ENCODE data around the gene ANKRD17.

The ANKRD17 gene

DNA sequence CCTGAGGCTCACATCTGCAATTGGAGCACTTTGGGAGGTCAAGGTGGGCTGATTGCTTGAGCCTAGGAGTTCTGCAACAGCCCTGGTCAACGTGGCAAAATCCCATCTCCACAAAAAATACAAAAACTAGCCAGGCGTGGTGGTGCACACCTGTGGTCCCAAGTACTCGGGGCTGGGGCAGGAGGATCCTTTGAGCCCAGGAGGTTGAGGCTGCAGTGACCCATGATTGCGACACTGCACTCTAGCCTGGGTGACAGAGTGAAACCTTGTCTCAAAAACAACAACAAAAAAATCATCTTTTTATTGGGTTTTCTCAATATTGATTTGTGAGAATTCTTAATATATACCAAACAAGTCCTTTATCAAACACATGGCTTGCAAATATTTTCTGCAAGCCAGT lies 64.9 kb downstream of the ANKRD17 start:
- no peak for DNase-seq

GRCh38 chr4:73193155-73193554 lies 65.4 kb downstream of the ANKRD17 start:
- DNase-seq, result no peak

GRCh38 chr4:73189274-73189810 lies 69.3 kb downstream of the ANKRD17 start:
- DNase-seq, result no peak

DNA sequence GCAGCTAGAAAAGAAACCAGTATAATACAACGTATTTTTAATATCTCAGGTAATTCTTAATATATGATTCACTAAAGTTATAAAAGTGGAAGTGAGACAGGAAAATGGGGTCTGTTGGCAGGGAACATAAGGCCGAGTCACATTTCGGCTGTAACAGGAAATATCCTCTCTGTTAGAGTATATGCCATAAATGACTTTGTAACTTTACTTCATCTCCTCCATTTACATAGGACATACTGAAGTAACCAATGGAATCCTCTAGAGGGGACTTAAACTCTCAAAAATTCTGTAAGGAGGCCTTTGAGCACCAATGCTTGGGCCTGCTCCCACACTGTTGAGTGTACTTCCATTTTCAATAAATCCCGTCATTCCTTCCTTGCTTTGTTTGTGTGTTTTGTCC lies 71.3 kb downstream of the ANKRD17 start:
- no peak for DNase-seq

- DNase-seq, result no peak
Measured at GRCh38 chr4:73185903-73186302, 72.7 kb downstream of the ANKRD17 start.

GRCh38 chr4:73181231-73181630 lies 77.4 kb downstream of the ANKRD17 start:
- DNase-seq, result no peak

DNA sequence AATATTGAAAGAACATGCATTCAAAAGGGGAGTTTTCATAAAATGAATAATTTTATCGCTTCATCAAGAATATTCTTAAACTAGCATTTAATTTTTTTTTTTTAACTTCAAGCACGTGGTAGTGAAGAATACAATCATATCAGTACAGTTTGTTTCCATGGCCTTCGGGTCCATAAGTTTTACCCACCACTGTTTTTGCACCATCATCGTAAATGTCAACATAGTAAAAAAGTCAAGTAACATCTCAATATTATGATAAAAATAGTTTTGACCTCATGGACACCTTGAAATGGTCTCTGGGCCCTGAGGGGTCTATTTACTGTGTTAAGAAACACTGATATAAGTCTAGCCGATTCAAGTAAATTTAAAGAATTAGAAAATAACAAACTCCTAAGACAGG lies 80.2 kb downstream of the ANKRD17 start:
- no peak for DNase-seq

DNA sequence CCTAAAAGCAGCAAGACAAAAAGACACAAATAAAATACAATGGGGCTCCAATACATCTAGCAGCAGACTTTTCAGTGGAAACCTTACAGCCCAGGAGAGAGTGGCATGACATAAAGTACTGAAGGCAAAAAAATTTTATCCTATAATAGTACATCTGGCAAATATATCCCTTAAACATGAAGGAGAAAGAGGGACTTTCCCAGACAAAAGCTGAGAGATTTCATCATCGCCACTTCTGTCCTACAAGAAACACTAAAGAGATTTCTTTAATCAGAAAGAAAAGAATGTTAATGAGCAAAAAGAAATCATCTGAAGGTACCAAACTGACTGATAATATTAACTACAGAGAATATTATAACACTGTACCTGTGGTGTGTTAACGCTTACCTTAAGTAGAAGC lies 86.4 kb downstream of the ANKRD17 start:
- DNase-seq, result no peak

DNA sequence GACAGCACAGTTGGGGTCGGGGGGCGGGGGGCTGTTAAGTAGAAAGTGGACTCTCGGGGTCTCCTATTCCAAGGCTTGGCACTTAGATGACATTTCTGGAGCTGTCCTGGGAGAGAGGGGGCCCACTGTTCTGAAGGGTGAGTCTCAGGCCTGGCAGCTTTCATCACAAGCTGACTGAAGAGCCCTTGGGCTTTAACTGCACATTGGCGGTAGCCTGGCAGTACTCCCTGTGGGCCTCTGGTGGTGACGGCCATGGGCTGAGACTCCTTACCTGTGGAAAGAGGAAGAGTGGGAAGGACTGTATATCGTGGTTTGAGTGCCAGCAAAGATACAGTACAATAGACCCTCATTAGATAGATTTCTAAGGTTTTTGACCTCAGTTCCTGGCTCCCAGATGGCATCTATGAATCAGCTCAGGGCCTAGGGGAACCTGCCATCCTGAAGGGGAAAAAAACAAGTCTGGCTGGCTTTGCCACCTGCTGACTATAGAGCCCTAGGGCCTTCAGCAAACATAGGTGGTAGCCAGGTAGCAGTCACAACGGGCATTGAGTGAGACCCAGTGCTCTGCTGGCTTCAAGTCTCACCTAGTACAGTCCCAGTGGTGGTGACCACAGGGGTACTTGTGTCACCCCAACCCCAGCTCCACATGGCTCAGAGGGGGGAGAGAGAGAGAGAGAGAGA lies 87.9 kb downstream of the ANKRD17 start:
- DNase-seq, result no peak

DNA sequence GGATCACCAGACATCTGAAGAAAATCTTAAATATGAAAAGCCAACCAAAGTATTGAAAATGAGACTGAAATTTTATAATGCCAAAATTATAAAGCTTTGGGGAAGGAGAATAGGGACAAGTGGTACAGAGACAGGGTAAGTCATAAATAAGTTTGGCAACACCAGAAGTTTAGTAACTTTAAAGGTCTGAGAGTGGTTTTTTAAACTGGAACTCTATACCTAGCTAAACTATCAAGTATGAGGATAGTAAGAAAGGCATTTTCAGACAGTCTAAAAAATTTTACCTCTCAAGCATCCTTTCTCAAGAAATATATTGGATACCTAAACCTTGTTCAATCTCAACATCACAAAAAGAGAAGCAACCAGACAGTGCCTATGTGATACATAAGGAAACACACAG lies 92.4 kb downstream of the ANKRD17 start:
- DNase-seq, result no peak

DNA sequence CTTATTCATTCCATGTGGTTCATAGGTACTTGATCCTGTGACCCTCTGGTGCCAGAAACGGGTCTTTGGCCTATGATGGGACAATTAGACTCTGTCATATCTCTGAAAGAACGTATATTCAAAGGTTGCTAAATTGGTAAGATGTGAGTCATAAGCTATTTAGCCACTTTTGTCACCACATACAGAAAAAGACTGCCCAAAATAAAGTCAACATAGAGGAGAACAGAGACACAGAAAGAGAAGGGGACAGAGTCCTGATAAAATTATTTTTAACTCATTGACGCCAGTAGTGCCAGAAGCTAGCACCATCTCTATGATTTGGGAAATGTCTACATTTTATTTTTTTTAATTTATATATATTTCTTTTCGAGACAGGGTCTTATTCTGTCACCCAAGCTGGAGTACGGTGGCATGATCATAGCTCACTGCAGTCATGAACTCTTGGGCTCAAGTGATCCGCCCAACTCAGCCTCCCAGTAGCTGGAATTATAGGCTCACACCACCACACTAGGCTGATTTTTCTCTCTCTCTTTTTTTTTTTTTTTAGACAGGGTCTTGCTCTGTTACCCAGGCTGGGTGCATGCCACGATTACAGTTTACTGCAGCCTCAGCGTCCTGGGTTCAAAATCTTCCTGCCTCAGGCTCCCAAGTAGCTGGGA lies 96.9 kb downstream of the ANKRD17 start:
- no peak for DNase-seq

DNA sequence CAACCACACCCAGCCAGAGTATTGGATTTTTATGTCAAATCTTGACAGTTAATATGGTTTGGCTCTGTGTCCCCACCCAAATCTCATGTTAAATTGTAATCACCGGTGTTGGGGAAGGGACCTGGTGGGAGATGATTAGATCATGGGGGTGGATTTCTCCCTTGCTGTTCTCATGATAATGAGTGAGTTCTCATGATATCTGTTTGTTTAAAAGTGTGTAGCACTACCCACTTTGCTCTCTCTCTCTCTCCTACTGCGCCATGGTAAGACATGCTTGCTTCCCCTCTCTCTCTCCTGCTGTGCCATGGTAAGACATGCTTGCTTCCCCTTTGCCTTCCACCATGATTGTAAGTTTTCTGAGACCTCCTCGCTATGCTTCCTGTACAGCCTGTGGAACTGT lies 102.2 kb downstream of the ANKRD17 start:
- DNase-seq, result no peak

- DNase-seq, result no peak
Measured at GRCh38 chr4:73152893-73153292, 105.7 kb downstream of the ANKRD17 start.

GRCh38 chr4:73142995-73143547 lies 115.5 kb downstream of the ANKRD17 start:
- DNase-seq, result no peak

DNA sequence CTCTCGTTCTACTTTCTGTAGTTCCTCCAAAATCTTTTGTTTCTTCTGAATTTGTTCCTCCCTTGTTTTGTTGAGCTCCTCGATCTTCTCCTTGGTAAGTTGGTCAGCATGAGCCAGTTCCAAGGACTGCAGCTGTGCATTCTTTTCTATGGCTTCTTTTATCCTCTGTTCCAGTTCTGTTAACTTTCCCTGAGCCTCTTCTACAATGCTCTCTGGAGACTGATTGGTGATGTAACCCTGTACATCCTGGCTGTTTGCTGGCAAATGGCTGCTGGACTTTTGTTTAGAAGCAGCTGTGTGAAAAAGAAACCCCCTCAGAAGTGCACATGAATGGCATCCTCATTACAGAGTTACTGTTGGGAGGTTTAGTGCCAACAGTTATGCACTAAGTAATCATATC lies 118.6 kb downstream of the ANKRD17 start:
- no peak for DNase-seq

DNA sequence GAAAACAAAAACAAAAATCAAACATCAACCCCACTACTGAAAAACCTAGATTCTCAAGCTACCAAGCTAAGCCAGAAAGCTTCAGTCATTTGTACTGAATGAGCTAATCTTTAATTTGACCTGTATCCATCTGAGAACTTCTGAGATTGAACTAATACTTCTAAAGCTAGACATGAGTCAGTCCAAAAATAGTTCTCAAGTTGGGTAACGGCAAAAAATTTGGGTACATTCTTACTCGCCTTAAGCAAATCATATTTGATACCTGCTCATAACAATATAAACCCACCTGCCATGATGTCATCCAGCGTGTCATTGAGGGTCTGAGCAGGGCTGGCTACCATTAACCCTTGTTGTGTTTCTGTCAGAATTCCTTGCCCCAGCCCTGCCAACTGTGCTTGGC lies 119.4 kb downstream of the ANKRD17 start:
- DNase-seq, result no peak

DNA sequence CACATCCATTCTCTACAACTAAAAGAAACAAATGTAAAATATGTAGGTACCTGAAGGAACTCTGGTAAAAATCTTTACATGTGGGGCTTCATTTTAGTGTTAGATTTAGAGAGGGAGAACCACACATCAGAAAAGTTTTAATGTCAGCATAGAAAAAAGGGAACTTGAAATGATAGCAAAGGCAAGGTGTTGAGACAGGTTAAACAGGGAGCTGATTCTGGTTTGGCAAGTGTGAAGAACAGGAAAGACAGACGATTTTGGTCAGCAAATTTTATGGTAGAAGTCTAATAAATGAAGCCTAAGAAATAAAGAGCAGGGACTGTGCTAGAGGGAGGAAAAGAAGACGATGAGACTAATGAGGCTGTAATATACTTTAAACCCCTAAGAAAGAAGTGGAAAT lies 121.5 kb downstream of the ANKRD17 start:
- no peak for DNase-seq

DNA sequence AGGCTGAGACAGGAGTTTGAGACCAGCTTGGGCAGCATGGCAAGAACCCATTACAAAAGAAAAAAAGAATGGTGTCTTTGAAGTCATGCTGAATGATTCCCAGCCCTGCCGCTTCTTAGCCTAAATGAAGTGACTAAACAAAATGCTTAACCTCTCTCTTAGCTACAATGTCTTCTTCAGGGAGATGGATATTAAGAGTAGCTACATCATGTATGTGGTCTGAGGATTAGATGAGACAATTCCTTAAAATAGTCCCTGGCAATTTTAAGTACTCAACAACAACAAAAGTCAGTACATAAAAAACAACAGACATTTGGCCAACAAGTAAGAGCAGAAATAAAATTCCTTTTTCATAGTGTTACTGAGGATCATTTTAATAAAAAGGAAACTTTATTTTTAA lies 124.8 kb downstream of the ANKRD17 start:
- DNase-seq, result no peak

DNA sequence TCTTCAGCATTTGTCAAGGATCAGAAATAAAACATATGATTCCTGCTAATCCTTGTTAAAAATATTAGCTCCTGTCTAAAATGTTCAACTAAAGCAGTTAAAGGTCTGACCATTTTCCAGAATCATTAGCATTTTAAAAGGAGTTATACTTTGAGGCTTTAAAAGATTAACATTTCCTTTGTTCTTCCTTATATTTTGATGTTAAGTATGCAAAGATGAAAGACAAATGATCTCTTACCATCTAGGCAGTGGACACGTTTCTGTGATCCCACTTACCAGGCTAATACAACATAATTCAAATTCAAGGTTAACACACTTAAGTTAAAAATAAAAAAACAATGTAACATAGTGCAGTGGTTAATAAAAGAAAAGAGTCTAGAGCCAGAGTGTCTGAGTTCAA lies 127.3 kb downstream of the ANKRD17 start:
- no peak for DNase-seq

DNA sequence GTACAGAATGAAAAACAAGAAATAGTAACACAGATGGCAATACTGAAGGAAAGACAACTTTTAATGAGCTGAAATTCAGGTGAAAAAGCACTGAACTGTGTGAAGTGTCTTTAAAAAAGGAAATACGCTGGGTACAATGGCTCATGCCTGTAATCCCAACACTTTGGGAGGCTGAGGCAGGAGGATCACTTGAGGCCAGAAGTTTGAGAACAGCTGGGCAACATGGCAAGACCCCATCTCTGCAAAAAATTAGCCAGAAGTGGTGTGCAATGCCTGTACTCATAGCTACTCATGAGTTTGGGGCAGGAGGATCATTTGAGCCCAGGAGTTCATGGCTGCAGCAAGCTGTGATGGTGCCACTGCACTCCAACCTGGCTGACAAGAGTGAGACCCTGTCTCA lies 129.3 kb downstream of the ANKRD17 start:
- no peak for DNase-seq

DNA sequence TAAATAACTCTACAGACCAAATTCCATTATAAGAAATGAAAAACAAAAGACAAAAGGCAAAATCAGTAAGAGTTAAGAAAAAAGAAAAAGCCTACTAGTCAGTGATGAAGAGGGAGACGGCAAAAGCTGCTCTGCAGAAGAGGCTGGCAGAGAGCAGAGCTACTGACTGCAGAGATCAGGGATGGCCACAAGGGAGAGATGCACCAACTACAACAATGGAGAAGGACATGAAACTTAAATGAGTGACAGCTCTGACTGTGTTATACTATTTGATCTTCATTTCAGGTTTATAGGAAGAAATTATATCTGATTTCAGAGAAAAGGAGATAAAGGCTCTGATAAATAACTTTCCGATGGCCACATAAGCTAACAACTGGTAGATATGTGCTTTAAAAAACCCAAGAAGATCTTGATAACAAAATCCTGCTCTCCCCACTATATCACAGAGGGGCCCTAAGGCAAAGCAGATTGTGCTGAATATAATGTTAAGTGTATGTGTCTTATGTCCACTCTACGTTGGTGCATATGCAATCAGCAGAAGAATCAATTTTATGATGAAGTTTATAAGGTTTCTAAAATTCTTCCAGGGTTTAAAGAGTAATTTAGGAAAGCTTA lies 130.7 kb downstream of the ANKRD17 start:
- DNase-seq, result no peak

- no peak for DNase-seq
Measured at GRCh38 chr4:73109493-73109892, 149.1 kb downstream of the ANKRD17 start.

- DNase-seq, result no peak
Measured at GRCh38 chr4:73104695-73105094, 153.9 kb downstream of the ANKRD17 start.
